ENCODE measurements around the gene INTS11.

GRCh38 chr1:1346501-1346890, 22.0 kb upstream of the INTS11 start:
- TF ChIP-seq EP300 (IDR thresholded peaks at IDR 0.05) (no peak), BHLHE40 (IDR thresholded peaks at IDR 0.05; ENCODE audit: low read depth, low read length) (no peak), MAX (IDR thresholded peaks at IDR 0.05) (no peak), HMGXB4 (CRISPR knock-in tag; IDR thresholded peaks at IDR 0.05; ENCODE audit: borderline replicate concordance) (no peak), CTCF (IDR thresholded peaks at IDR 0.05) (no peak), POLR2A (IDR thresholded peaks at IDR 0.05; ENCODE audit: low read length) (no peak), CBX2 (IDR thresholded peaks at IDR 0.05; ENCODE audit: borderline replicate concordance, low read depth) (no peak), HOXB13 (CRISPR knock-in tag; IDR thresholded peaks at IDR 0.05; ENCODE audit: low read depth) (no peak), HDAC2 (IDR thresholded peaks at IDR 0.05) (no peak), RAD21 (conservative IDR thresholded peaks at IDR 0.05 in 1 of 2, IDR thresholded peaks at IDR 0.05 in 1 of 2) (no peak), CHD2 (IDR thresholded peaks at IDR 0.05; ENCODE audit: low read length, partially characterized antibody) (no peak), TP53 (CRISPR knock-in tag; IDR thresholded peaks at IDR 0.05) (no peak), USF2 (IDR thresholded peaks at IDR 0.05) (no peak)

Data from A549 (cell line).